ENCODE data around the gene TCEAL9. TPM values are rescaled to one million over a fixed set of nuclear protein-coding genes. Genes with fewer than 3 reads are reported as not detected.
A peak's percentile ranks its signal among the peaks of the same experiment; 100 is the strongest.

Gene TCEAL9
- total and polyA plus RNA-seq, 2 of the 8 experiments (the other 6 are each of a cell fraction or from before 2014, with no cell fraction given), result 22.2 to 36.8 TPM

DNA sequence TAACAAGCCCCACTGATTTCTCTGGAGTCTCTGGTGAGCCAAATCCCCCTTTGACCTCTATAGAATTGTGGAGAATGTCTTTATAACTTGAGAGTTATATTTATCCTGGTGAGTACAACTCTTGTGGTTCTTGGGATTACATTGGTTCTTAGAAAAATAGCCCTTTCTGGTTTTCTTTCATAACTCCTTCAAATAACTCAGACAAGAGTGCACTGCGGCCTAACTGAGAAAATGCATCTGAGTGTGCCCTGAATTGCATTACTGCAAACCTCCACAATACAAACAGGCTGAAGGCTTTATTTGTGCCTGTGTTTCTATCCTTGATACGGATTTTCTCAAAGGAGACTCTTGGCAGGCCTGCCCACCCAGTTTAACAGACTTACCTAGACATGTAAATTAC lies 22.7 kb downstream of the TCEAL9 start:
- H3K4me2 ChIP-seq (ENCODE audit: insufficient read depth in 1 of 2, low read depth in 2 of 2, low read length in 2 of 2), result no peak overlapping the region
- no peak overlapping the region for H2AFZ ChIP-seq (ENCODE audit: low read length)
- WGBS, 2 experiments (ENCODE audit: extremely low coverage in 1 of 2, insufficient coverage in 1 of 2, insufficient read length in 1 of 2, insufficient replicate concordance in 2 of 2, low coverage in 1 of 2, low lambda C conversion rate in 2 of 2, missing lambda C conversion rate in 1 of 2), result 95% methylated on average over 2 of the region's 2 CpGs; no CpG with 5 or more reads in 1 of the 2 experiments
- no peaks in the 10 kb centered on the region for H3K9me3 ChIP-seq (ENCODE audit: insufficient read depth in 2 of 2, low read depth in 1 of 2, low read length in 1 of 2)
- H3K23ac ChIP-seq (ENCODE audit: insufficient read length), result no peak overlapping the region
- H2BK20ac ChIP-seq (ENCODE audit: low read length), result no peak overlapping the region
- no peak overlapping the region for H3K27ac ChIP-seq (ENCODE audit: low read depth, low read length)
- no peaks in the 10 kb centered on the region for H3K79me1 ChIP-seq (ENCODE audit: low read depth, low read length)
- H4K5ac ChIP-seq (ENCODE audit: insufficient read length, low read depth, low read length), result no peak overlapping the region
- no peaks in the 10 kb centered on the region for H4K20me1 ChIP-seq (replicated peaks in 1 of 2; ENCODE audit: control insufficient read depth in 1 of 2, insufficient read depth in 2 of 2, low read length in 2 of 2)
- no peak overlapping the region for H4K91ac ChIP-seq (replicated peaks; ENCODE audit: insufficient read length, low read length)
- POLR2A ChIA-PET (ENCODE audit: partially characterized antibody), result interaction anchor here (2.1 kb wide), 1 partner anchor 12 kb away, joined by 8 read pairs; no protein-coding TSS in a partner anchor
- H4K8ac ChIP-seq (ENCODE audit: extremely low read depth, insufficient read depth, low read length), result no peak overlapping the region
- H2BK12ac ChIP-seq (ENCODE audit: low read depth, low read length), result no peak overlapping the region
- H3K18ac ChIP-seq (ENCODE audit: extremely low read depth, low read length), result no peak overlapping the region
- no peak overlapping the region for H2BK15ac ChIP-seq (ENCODE audit: low read length)
- no peak overlapping the region for H2AK5ac ChIP-seq (ENCODE audit: low read depth, low read length)
- no peak overlapping the region for H2BK120ac ChIP-seq (replicated peaks; ENCODE audit: low read depth, low read length)
- no peak for TF ChIP-seq CHD2 (IDR thresholded peaks at IDR 0.05; ENCODE audit: low read length)
- TF ChIP-seq POLR2AphosphoS5 (IDR thresholded peaks at IDR 0.05; ENCODE audit: low read depth, low read length), result 0 out of 2 replicates have a peak, but pooled peaks have one; percentile 9
- peak in 1 of 2 experiments; percentile 6; a peak in 2 of 3 replicates for TF ChIP-seq POLR2A (IDR thresholded peaks at IDR 0.05; ENCODE audit: control extremely low read depth in 1 of 2, low read depth in 2 of 2, low read length in 2 of 2)
- no peak overlapping the region for H3K14ac ChIP-seq (ENCODE audit: insufficient read length)
- no peaks in the 10 kb centered on the region for H3K27me3 ChIP-seq (replicated peaks in 1 of 4; ENCODE audit: control insufficient read depth in 3 of 4, extremely low read depth in 1 of 4, insufficient read depth in 3 of 4, low read length in 3 of 4)
- H2BK5ac ChIP-seq (ENCODE audit: low read depth, low read length), result no peak overlapping the region
- FAIRE-seq, result no peak
- H3K23me2 ChIP-seq (ENCODE audit: low read depth, low read length), result peaks cover 2% of the 10 kb centered on the region; the same call in 1 of the 2 replicates
- no peak overlapping the region for H3K4ac ChIP-seq (replicated peaks; ENCODE audit: insufficient read length, low read depth, low read length)
- peaks cover 0 to 8% of the 10 kb centered on the region in 2 experiments; a peak in 2 of 4 replicates for H3K79me2 ChIP-seq (ENCODE audit: control insufficient read depth in 1 of 2, insufficient read depth in 2 of 2, low read length in 2 of 2)
- H3K4me3 ChIP-seq (ENCODE audit: extremely low read depth in 1 of 4, insufficient read depth in 2 of 4, low read depth in 3 of 4, low read length in 4 of 4), result no peak overlapping the region
- H3K4me1 ChIP-seq (replicated peaks in 1 of 4; ENCODE audit: control insufficient read depth in 3 of 4, insufficient read depth in 4 of 4, low read length in 3 of 4), result peaks cover 0 to 2% (median under 1%) of the 10 kb centered on the region in 4 experiments; a peak in 4 of 7 replicates
- CTCF ChIA-PET (ENCODE audit: partially characterized antibody), result no interaction called here
- H3K56ac ChIP-seq (replicated peaks; ENCODE audit: insufficient read length, low read depth, low read length), result no peak overlapping the region
- DNase-seq (ENCODE audit: low read depth in 1 of 2, low spot score in 2 of 2), result no peak
- H3K36me3 ChIP-seq (ENCODE audit: control insufficient read depth in 2 of 4, insufficient read depth in 4 of 4, low read length in 3 of 4), result peaks cover 0 to 37% (median 8%) of the 10 kb centered on the region in 4 experiments; a peak in 6 of 8 replicates
- no peak overlapping the region for H3K9ac ChIP-seq (replicated peaks in 1 of 4; ENCODE audit: extremely low read depth in 1 of 4, low read depth in 3 of 4, low read length in 3 of 4)
